MM.1S (cell line): Measurements from ENCODE around the gene SLC26A11.

Source experiments
- DNase-seq: peaks from one replicate; pipeline ENCODE4 v3.0.0-alpha.2; 2015
- H2AFZ ChIP-seq: fragments of 300-600 bp; sonication (generic); 2 replicates; pipeline ENCODE4 v1.6.0; 2016; ENCODE audit warnings: antibody characterized with exemption, low read length
- H3F3A ChIP-seq: fragments of 300-600 bp; sonication (generic); 2 replicates; pipeline ENCODE4 v1.6.1; 2016; ENCODE audit warnings: mild to moderate bottlenecking, antibody characterized with exemption, low read length, moderate library complexity, mixed read lengths; ENCODE audit not compliant: insufficient read depth
- H3K27ac ChIP-seq: fragments of 300-600 bp; sonication (generic); 2 replicates; pipeline ENCODE4 v1.5.1; 2016; ENCODE audit warnings: mild to moderate bottlenecking, low read length
- H3K27me3 ChIP-seq: fragments of 300-600 bp; sonication (generic); replicated peaks from 2 replicates; pipeline ENCODE4 v1.6.0; 2016; ENCODE audit warnings: low read length; ENCODE audit not compliant: insufficient read depth
- H3K36me3 ChIP-seq: fragments of 300-600 bp; sonication (generic); replicated peaks from 2 replicates; pipeline ENCODE4 v1.6.1; 2016; ENCODE audit warnings: mild to moderate bottlenecking, low read length, mixed read lengths; ENCODE audit not compliant: insufficient read depth
- H3K4me1 ChIP-seq: fragments of 300-600 bp; sonication (generic); 2 replicates; pipeline ENCODE4 v1.6.1; 2016; ENCODE audit warnings: low read length, mixed read lengths
- H3K4me2 ChIP-seq: fragments of 300-600 bp; sonication (generic); 2 replicates; pipeline ENCODE4 v1.6.0; 2016; ENCODE audit warnings: low read depth, low read length
- H3K4me3 ChIP-seq: fragments of 300-600 bp; sonication (generic); 2 replicates; pipeline ENCODE4 v1.5.1; 2016; ENCODE audit warnings: low read length, mixed read lengths
- H3K79me2 ChIP-seq: fragments of 300-600 bp; sonication (generic); 2 replicates; pipeline ENCODE4 v1.6.1; 2016; ENCODE audit warnings: mixed run types, low read length, mixed read lengths
- H3K9ac ChIP-seq: fragments of 300-600 bp; sonication (generic); 2 replicates; pipeline ENCODE4 v1.6.1; 2016; ENCODE audit warnings: low read length, mixed read lengths
- H3K9me2 ChIP-seq: fragments of 300-600 bp; sonication (generic); replicated peaks from 2 replicates; pipeline ENCODE4 v1.6.1; 2016; ENCODE audit warnings: mild to moderate bottlenecking, low read length, mixed read lengths; ENCODE audit not compliant: insufficient read depth
- H3K9me3 ChIP-seq: fragments of 300-600 bp; sonication (generic); replicated peaks from 2 replicates; pipeline ENCODE4 v1.6.1; 2016; ENCODE audit warnings: mild to moderate bottlenecking, low read length, mixed read lengths; ENCODE audit not compliant: insufficient read depth
- H4K20me1 ChIP-seq: fragments of 300-600 bp; sonication (generic); 2 replicates; pipeline ENCODE4 v1.6.1; 2016; ENCODE audit warnings: mild to moderate bottlenecking, low read length, moderate library complexity, mixed read lengths; ENCODE audit not compliant: insufficient read depth
- CTCF ChIP-seq: fragments of 300-600 bp; sonication (generic); IDR thresholded peaks from 2 replicates; pipeline ENCODE4 v1.5.1; 2016; ENCODE audit warnings: antibody characterized with exemption, low read length, mixed read lengths
- EZH2 ChIP-seq: fragments of 300-600 bp; sonication (generic); optimal IDR thresholded peaks from 2 replicates; pipeline ENCODE3; 2017; ENCODE audit warnings: low read depth, mild to moderate bottlenecking, antibody characterized with exemption, low read length, mixed read lengths
- EZH2phosphoT487 ChIP-seq: fragments of 300-600 bp; sonication (generic); IDR thresholded peaks from 2 replicates; pipeline ENCODE4 v1.6.1; 2018; ENCODE audit warnings: antibody characterized with exemption, low read length

The SLC26A11 gene

GRCh38 chr17:80201446-80201845 lies 18.8 kb upstream of the SLC26A11 start:
- no peak for DNase-seq
- Histone ChIP-seq H3K79me2 (no peaks in the 10 kb centered on the region), H3K9ac (no peak overlapping the region), H2AFZ (no peak overlapping the region), H3K9me2 (no peaks in the 10 kb centered on the region), H3K4me2 (no peak overlapping the region), H3K4me1 (no peaks in the 10 kb centered on the region), H4K20me1 (no peaks in the 10 kb centered on the region), H3K9me3 (no peaks in the 10 kb centered on the region), H3K27me3 (no peaks in the 10 kb centered on the region), H3K27ac (no peak overlapping the region), H3K36me3 (no peaks in the 10 kb centered on the region), H3K4me3 (no peak overlapping the region), H3F3A (no peaks in the 10 kb centered on the region)
- no peak for TF ChIP-seq EZH2
- TF ChIP-seq EZH2phosphoT487 = no peak

- H3K27me3 ChIP-seq = no peaks in the 10 kb centered on the region
- no peaks in the 10 kb centered on the region for H3K4me1 ChIP-seq
- no peaks in the 10 kb centered on the region for H3K9me2 ChIP-seq
- H3K9me3 ChIP-seq = no peaks in the 10 kb centered on the region
- TF ChIP-seq CTCF (no peak), EZH2phosphoT487 (no peak), EZH2 (no peak)
- H2AFZ ChIP-seq = no peak overlapping the region
- DNase-seq = no peak
- H3K79me2 ChIP-seq = no peaks in the 10 kb centered on the region
- no peak overlapping the region for H3K9ac ChIP-seq
- H3K4me2 ChIP-seq = no peak overlapping the region
- no peak overlapping the region for H3K27ac ChIP-seq
- no peaks in the 10 kb centered on the region for H3F3A ChIP-seq
- no peaks in the 10 kb centered on the region for H3K36me3 ChIP-seq
- no peaks in the 10 kb centered on the region for H4K20me1 ChIP-seq
- H3K4me3 ChIP-seq = no peak overlapping the region
These were observed 18.0 kb upstream of the SLC26A11 start for GRCh38 chr17:80202197-80202596.

DNA sequence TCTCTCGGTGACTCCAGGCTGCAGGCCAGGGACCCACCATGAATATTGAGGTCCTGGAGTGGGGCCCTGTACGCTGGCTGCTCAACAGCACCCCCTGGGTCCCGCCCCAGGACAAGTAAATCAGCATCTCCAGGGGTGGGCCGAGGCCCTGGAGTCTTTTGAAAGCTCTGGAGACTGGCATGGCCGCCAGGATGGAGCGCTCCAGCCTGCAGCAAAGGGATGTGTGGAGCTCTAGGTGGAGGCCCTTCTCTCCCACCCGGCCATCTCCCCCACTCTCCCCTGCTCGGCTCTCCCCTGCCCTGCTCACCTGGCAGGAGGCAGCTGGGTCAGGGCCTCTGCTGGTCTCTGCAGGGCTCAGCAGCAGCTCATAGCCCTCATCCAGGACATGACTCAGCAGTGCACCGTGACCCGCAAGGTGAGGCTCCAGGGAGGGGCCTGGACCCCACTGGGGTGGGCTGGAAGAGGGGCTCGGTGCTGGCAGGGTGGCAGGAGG lies 16.7 kb upstream of the SLC26A11 start:
- no peaks in the 10 kb centered on the region for H3K36me3 ChIP-seq
- no peak for TF ChIP-seq CTCF
- no peak for TF ChIP-seq EZH2
- H3K27me3 ChIP-seq = no peaks in the 10 kb centered on the region
- no peak overlapping the region for H3K4me3 ChIP-seq
- no peak overlapping the region for H2AFZ ChIP-seq
- no peak for DNase-seq
- no peaks in the 10 kb centered on the region for H3F3A ChIP-seq
- no peak overlapping the region for H3K27ac ChIP-seq
- H3K79me2 ChIP-seq = no peaks in the 10 kb centered on the region
- no peak overlapping the region for H3K9ac ChIP-seq
- H3K4me2 ChIP-seq = no peak overlapping the region
- no peaks in the 10 kb centered on the region for H3K9me2 ChIP-seq
- no peaks in the 10 kb centered on the region for H3K9me3 ChIP-seq
- no peaks in the 10 kb centered on the region for H3K4me1 ChIP-seq
- H4K20me1 ChIP-seq = no peaks in the 10 kb centered on the region

GRCh38 chr17:80204626-80205468 lies 15.4 kb upstream of the SLC26A11 start:
- Histone ChIP-seq H4K20me1 (no peaks in the 10 kb centered on the region), H3K4me2 (no peak overlapping the region), H3K4me3 (no peak overlapping the region), H3K79me2 (no peaks in the 10 kb centered on the region), H3K9me3 (no peaks in the 10 kb centered on the region), H3K4me1 (no peaks in the 10 kb centered on the region), H3K9ac (no peak overlapping the region), H3F3A (no peaks in the 10 kb centered on the region), H3K9me2 (no peaks in the 10 kb centered on the region), H3K36me3 (no peaks in the 10 kb centered on the region; the same call in 1 of the 2 replicates), H3K27ac (no peak overlapping the region), H3K27me3 (no peaks in the 10 kb centered on the region), H2AFZ (no peak overlapping the region)
- TF ChIP-seq EZH2phosphoT487 = no peak
- no peak for DNase-seq
